ENCODE measurements around the gene SREBF2.
"Not testable (repeated sequence)": the region's sequence is repeated elsewhere in the genome, so short reads cannot be mapped to it uniquely, and the experiment has no call there.

DNA sequence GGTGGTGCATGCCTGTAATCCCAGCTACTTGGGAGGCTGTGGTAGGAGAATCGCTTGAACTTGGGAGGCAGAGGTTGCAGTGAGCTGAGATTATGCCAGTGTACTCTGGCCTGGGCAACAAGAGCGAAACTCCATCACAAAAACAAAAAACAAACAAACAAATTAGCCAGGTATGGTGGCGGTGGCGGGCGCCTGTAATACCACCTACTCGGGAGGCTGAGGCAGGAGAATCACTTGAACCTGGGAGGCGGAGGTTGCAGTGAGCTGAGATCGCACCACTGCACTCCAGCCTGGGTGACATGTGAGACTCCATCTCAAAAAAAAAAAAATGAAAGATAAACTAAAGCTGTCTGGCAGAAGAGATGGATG, 116.0 kb downstream of the SREBF2 start:
- TF ChIP-seq NRF1 (IDR thresholded peaks at IDR 0.05; ENCODE audit: low read depth, low read length); EP300 (IDR thresholded peaks at IDR 0.05; ENCODE audit: borderline replicate concordance in 1 of 2, low read depth in 2 of 2, low read length in 2 of 2): not testable (repeated sequence)
- TF ChIP-seq, protein P1, sequence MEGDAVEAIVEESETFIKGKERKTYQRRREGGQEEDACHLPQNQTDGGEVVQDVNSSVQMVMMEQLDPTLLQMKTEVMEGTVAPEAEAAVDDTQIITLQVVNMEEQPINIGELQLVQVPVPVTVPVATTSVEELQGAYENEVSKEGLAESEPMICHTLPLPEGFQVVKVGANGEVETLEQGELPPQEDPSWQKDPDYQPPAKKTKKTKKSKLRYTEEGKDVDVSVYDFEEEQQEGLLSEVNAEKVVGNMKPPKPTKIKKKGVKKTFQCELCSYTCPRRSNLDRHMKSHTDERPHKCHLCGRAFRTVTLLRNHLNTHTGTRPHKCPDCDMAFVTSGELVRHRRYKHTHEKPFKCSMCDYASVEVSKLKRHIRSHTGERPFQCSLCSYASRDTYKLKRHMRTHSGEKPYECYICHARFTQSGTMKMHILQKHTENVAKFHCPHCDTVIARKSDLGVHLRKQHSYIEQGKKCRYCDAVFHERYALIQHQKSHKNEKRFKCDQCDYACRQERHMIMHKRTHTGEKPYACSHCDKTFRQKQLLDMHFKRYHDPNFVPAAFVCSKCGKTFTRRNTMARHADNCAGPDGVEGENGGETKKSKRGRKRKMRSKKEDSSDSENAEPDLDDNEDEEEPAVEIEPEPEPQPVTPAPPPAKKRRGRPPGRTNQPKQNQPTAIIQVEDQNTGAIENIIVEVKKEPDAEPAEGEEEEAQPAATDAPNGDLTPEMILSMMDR (IDR thresholded peaks at IDR 0.05; ENCODE audit: control extremely low read depth in 1 of 3, insufficient read depth in 1 of 3, low read depth in 1 of 3, low read length in 3 of 3) = not testable (repeated sequence)

Data from H1 (cell line).